GM18505 (cell line): ENCODE data around the gene ELK4.

Experiments
- ATAC-seq: cut with Tn5 transposase; IDR thresholded peaks from one replicate; pipeline ENCODE4 v1.9.1; 2021; ENCODE audit not compliant: unreplicated experiment
- POLR2A ChIP-seq: IDR thresholded peaks from 4 replicates; pipeline ENCODE4 v1.6.1; 2011; ENCODE audit warnings: borderline replicate concordance; ENCODE audit not compliant: insufficient read depth, insufficient read length; ENCODE audit errors: extremely low read depth

Gene ELK4

DNA sequence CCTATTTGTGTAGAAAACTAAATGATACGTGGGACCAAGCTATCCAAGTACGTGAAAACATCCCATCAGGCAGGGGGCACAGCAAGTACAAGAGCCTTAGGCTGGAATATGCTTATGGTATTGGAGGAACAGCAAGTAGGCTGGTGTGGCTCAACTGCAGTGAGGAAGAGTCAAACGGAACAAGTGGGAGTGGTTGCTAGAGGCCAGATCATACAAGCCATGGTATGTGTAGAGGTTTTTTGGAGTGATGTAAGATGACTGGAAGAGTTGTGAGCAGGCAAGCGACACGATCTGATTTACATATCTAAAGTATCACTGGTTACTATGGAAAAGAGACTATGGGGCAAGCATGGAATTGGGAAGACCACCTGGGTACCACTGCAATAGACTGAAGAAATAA, 27.8 kb downstream of the ELK4 start:
- no peak for ATAC-seq
- no peak for TF ChIP-seq POLR2A

DNA sequence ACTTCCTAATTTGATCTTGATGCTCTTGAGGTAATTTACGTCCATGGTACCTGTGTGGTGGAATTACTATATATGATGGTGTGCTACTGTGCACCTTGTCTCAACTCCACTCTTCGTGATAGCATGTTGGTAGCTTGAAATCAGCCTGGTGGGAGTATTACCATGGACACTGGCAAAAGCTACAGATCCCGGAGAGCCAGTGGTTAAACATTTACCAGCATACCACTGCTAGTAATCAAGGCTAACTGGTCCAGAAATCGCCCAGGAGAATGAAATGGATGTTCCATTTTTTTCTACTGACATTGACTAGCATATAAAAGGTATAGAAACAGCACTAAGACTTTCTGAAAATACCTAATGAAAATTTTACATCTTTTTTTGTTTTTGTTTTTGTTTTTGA, 30.6 kb downstream of the ELK4 start:
- TF ChIP-seq POLR2A, result no peak
- no peak for ATAC-seq

GRCh38 chr1:205600085-205600484, 31.7 kb downstream of the ELK4 start:
- no peak for TF ChIP-seq POLR2A
- ATAC-seq, result no peak

DNA sequence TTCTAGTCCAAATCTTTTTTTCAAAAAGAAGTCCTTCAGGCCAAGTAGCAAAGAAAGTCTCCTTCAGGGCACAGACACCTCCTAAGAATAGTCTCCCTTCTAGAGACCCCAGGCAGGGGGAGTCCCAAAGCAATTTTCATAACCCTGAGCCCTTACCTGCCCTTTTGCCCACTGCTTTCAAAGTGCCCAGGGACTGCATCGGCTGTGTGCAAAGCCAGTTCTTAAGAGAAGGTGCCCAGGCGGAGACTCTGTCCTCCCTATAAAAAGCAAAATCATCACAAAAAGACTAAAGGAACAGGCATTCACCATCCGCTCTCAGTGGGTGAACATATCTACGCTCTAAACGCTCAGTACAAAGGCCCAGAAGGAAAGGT, 32.2 kb downstream of the ELK4 start:
- no peak for ATAC-seq
- no peak for TF ChIP-seq POLR2A

GRCh38 chr1:205598841-205599668, 32.8 kb downstream of the ELK4 start:
- TF ChIP-seq POLR2A, result no peak
- ATAC-seq, result no peak

DNA sequence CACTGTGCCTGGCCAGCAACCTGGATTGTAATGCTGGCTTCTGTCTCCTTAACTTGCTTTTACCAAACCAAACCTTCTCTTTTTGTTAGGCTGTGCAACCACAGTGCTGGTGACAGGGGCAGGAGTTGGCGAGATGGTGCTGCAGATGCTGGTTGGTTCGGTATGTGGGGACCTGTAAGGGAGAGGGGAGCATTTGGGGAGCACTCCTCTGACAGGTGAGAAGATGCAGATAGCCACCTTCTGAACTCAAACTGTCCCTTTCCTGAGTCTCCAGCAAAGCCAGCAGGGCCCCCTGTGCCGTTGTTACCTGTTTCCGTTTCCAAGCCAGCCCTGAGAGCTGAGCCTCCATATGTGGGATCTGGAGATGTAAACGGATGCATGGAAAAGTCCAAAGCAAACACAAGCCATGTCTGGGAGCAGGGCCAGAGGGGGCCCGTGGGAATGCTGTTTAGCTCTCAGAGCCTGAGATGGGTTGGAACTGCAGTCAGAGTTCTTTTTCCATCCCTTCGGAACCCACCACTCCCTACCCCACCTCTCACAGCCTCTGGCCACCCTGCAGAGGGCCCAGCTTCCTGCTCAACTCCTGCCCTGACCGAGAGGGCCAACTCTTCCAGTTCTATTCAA, 34.0 kb downstream of the ELK4 start:
- no peak for TF ChIP-seq POLR2A
- no peak for ATAC-seq

DNA sequence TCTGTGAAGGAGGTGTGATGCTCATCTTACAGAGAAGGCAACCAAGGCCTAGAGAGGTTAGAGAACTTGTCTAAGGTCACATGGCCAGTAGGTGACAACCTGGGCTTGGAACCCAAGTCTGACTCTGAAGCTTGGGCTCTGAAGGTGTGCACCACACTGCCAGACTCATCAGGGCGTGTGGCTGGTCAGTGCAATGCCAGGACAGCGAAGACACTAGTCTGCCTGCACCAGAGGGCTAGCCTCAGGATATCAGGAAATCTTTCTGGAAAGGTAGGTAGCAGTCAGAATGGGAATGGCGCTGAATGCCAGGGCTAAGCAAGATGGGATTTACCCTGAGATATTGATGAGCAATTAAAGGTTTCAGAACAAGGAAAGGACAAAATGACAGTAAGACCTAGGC, 34.9 kb downstream of the ELK4 start:
- no peak for TF ChIP-seq POLR2A
- ATAC-seq, result no peak

GRCh38 chr1:205595861-205596260, 36.0 kb downstream of the ELK4 start:
- no peak for TF ChIP-seq POLR2A
- ATAC-seq, result no peak

GRCh38 chr1:205595435-205595834, 36.4 kb downstream of the ELK4 start:
- no peak for ATAC-seq
- TF ChIP-seq POLR2A, result peak; percentile 29

GRCh38 chr1:205594846-205595245, 37.0 kb downstream of the ELK4 start:
- TF ChIP-seq POLR2A, result no peak

GRCh38 chr1:205593967-205594366, 37.8 kb downstream of the ELK4 start:
- no peak for ATAC-seq
- no peak for TF ChIP-seq POLR2A

More at GRCh38 chr1:205594846-205595245, 37.0 kb downstream of the ELK4 start:
- ATAC-seq, result no peak

DNA sequence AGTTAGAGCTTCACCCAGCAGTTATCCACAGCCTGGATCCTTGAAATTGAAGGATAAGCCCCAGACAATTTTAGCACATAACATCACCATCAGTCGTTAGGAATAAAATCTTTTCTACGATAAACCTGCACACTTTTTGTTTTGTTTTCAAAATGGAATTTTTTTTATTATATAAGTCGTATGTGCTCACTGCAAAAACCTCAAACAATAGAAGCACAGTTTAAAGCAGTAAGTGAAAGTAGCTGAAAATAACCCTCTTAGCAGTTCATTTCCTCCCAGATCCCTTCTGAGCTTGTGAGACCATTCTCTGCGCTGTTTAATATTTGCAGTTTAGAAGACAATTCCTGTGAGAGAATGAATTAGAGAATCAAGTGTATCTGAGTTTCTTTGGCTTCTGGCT, 38.3 kb downstream of the ELK4 start:
- no peak for TF ChIP-seq POLR2A
- no peak for ATAC-seq

DNA sequence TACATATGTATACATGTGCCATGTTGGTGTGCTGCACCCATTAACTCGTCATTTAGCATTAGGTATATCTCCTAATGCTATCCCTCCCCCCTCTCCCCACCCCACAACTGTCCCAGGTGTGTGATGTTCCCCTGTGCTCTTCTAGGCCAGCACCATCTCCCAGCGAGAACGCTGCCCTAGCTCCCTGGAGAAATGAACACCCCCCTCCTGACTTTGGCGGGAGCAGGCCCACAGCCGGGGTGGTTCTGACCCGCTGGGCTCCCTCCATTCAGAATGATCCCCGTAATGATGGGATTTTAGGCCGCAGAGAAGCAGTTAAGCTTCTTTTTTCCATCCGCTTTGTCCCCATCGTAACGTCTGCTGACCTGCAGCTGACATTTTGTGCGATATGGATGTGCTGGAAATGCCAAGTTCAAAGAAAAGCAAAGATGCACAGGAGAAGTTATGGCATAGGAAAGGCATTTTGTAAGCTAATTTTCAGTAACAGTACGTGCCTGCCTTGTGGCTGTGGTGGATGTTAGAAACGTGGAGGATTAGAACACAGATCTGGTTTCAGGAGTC, 39.3 kb downstream of the ELK4 start:
- TF ChIP-seq POLR2A, result peak; percentile 6
- ATAC-seq, result no peak
